OCI-LY3 (cell line): ENCODE measurements around the gene MARK3.

Experiments
- H2AFZ ChIP-seq: fragments of 200-600, 300-600 bp; shearing (Covaris generic); 2 replicates; pipeline ENCODE4 v1.6.0; 2014; ENCODE audit warnings: antibody characterized with exemption, low read depth, low read length
- H3K27ac ChIP-seq: fragments of 200-600, 300-600 bp; sonication (generic); 2 replicates; pipeline ENCODE4 v1.5.1; 2014; ENCODE audit warnings: mild to moderate bottlenecking, low read length, moderate library complexity, mixed read lengths
- H3K27me3 ChIP-seq: fragments of 200-600, 300-600 bp; sonication (generic); 2 replicates; pipeline ENCODE4 v1.6.1; 2014; ENCODE audit warnings: low read depth, low read length, mixed read lengths
- H3K36me3 ChIP-seq: fragments of 200-600, 300-600 bp; sonication (generic); replicated peaks from 2 replicates; pipeline ENCODE3; 2014; ENCODE audit warnings: low read depth, low read length, mixed read lengths
- H3K4me1 ChIP-seq: fragments of 300-600, 200-600 bp; sonication (generic); 2 replicates; pipeline ENCODE4 v1.6.1; 2014; ENCODE audit warnings: low read length, mixed read lengths
- H3K4me2 ChIP-seq: fragments of 200-600, 300-600 bp; sonication (generic); 2 replicates; pipeline ENCODE4 v1.6.1; 2014; ENCODE audit warnings: low read length, mixed read lengths
- H3K4me3 ChIP-seq: fragments of 300-600, 200-600 bp; sonication (generic); 2 replicates; pipeline ENCODE4 v1.5.1; 2014; ENCODE audit warnings: antibody characterized with exemption, mild to moderate bottlenecking, low read length, moderate library complexity
- H3K79me2 ChIP-seq: fragments of 300-600, 200-600 bp; shearing (Covaris generic); 2 replicates; pipeline ENCODE4 v1.6.1; 2014; ENCODE audit warnings: mild to moderate bottlenecking, low read length, mixed read lengths
- H3K9ac ChIP-seq: fragments of 300-600, 200-600 bp; shearing (Covaris generic); 2 replicates; pipeline ENCODE4 v1.6.0; 2014; ENCODE audit warnings: mild to moderate bottlenecking, low read length, moderate library complexity
- H3K9me3 ChIP-seq: fragments of 200-600, 300-600 bp; shearing (Covaris generic); 2 replicates; pipeline ENCODE4 v1.6.1; 2014; ENCODE audit warnings: low read length, mixed read lengths; ENCODE audit not compliant: insufficient read depth
- H4K20me1 ChIP-seq: fragments of 200-600, 300-600 bp; sonication (generic); 2 replicates; pipeline ENCODE4 v1.6.1; 2016; ENCODE audit warnings: low read length, mixed read lengths; ENCODE audit not compliant: insufficient read depth
- EZH2phosphoT487 ChIP-seq: fragments of 200-600 bp; shearing (Covaris generic); IDR thresholded peaks from 2 replicates; pipeline ENCODE4 v1.6.1; 2018; ENCODE audit warnings: antibody characterized with exemption, mixed run types, low read depth
- TF ChIP-seq, protein P1 (sequence below): fragments of 200-600, 300-600 bp; sonication (generic); IDR thresholded peaks from 2 replicates; pipeline ENCODE4 v1.5.1; 2014; ENCODE audit warnings: antibody characterized with exemption, low read length, low read depth

MARK3 gene

DNA sequence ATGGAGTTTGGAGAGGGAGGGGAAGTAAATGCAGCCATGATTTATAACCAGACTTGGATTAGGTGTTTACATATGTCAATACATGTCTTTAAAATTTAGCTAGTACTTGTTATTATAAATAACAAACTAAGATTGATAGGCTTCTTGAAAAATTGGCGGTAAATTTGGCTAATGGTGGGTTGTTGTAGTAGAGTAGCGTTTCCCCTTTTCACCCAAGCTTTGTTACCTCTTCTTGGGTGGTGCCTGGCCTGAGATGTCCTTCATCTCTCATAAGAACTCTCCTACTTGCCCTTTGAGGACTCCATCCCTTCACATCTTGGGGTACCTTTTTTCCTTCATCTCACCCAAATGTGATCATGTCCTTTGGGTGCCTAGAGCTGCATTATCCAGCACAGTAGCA is 11.2 kb downstream of the MARK3 start:
- Histone ChIP-seq H4K20me1 (peaks cover 93% of the 10 kb centered on the region), H2AFZ (no peak overlapping the region), H3K4me3 (no peak overlapping the region), H3K79me2 (peaks cover 100% of the 10 kb centered on the region), H3K9me3 (no peaks in the 10 kb centered on the region), H3K27ac (no peak overlapping the region), H3K27me3 (no peaks in the 10 kb centered on the region), H3K4me1 (peaks cover 44% of the 10 kb centered on the region), H3K36me3 (peaks cover 4% of the 10 kb centered on the region), H3K9ac (no peak overlapping the region), H3K4me2 (peak overlapping the region; percentile 10)
- TF ChIP-seq EZH2phosphoT487, result no peak
- TF ChIP-seq, protein P1, sequence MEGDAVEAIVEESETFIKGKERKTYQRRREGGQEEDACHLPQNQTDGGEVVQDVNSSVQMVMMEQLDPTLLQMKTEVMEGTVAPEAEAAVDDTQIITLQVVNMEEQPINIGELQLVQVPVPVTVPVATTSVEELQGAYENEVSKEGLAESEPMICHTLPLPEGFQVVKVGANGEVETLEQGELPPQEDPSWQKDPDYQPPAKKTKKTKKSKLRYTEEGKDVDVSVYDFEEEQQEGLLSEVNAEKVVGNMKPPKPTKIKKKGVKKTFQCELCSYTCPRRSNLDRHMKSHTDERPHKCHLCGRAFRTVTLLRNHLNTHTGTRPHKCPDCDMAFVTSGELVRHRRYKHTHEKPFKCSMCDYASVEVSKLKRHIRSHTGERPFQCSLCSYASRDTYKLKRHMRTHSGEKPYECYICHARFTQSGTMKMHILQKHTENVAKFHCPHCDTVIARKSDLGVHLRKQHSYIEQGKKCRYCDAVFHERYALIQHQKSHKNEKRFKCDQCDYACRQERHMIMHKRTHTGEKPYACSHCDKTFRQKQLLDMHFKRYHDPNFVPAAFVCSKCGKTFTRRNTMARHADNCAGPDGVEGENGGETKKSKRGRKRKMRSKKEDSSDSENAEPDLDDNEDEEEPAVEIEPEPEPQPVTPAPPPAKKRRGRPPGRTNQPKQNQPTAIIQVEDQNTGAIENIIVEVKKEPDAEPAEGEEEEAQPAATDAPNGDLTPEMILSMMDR, result no peak

DNA sequence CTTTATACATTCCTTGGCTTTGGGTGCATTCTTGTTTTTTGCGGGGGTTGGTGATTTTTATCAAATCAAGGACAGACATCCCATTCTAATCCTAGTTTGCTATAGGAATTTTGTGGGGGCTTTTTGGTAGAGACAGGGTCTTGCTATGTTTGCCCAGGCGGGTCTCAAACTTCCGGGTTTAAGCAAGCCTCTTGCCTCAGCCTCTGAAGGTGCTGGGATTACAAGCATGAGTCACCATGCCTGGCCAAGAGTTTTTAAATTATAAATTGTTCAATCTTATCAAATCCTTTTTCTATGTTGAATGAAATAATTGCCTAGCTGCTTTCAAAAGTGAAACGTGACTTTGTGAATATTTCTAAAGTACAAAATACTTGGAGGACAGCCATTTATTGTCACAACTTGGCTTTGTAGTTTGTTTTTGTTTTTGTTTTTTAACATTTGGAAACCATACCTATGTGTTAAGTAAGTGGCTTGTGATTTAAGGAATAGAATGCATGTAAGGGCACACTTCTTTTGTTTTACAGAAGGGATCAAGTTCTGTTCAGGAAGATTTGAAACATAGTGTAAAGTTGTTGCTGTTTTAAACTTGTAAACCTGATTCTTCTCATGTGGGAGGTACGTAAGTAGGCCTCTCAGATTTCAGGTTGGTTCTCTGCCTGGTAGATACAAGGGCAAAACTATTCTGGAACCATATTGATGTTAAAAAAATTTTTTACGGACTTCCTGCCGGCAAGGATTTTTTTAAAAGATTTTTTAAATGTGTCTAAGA is 13.4 kb downstream of the MARK3 start:
- Histone ChIP-seq H3K36me3 (peaks cover 4% of the 10 kb centered on the region), H3K79me2 (peaks cover 100% of the 10 kb centered on the region), H3K9me3 (no peaks in the 10 kb centered on the region), H4K20me1 (peaks cover 94% of the 10 kb centered on the region), H3K27ac (no peak overlapping the region), H2AFZ (no peak overlapping the region), H3K4me2 (no peak overlapping the region), H3K4me3 (no peak overlapping the region), H3K4me1 (peaks cover 53% of the 10 kb centered on the region), H3K9ac (no peak overlapping the region), H3K27me3 (no peaks in the 10 kb centered on the region)
- TF ChIP-seq, protein P1, result no peak
- TF ChIP-seq EZH2phosphoT487, result no peak

DNA sequence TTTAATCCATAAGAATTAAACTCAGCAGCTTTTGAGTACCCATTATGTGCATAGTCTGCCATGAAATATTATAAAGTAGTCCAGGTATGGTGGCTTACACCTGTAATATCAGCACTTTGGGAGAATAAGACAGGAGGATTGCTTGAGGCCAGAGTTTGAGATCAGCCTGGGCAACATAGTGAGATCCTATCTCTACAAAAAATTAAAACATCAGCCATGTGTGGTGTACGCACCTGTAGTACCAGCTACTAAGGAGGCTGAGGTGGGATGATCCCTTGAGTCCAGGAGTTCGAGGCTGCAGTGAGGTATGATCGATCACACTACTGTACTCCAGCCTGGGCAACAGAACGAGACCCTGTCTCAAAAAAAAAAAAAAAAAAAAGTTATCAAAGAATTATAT is 15.3 kb downstream of the MARK3 start:
- no peak for TF ChIP-seq EZH2phosphoT487
- TF ChIP-seq, protein P1, result no peak

DNA sequence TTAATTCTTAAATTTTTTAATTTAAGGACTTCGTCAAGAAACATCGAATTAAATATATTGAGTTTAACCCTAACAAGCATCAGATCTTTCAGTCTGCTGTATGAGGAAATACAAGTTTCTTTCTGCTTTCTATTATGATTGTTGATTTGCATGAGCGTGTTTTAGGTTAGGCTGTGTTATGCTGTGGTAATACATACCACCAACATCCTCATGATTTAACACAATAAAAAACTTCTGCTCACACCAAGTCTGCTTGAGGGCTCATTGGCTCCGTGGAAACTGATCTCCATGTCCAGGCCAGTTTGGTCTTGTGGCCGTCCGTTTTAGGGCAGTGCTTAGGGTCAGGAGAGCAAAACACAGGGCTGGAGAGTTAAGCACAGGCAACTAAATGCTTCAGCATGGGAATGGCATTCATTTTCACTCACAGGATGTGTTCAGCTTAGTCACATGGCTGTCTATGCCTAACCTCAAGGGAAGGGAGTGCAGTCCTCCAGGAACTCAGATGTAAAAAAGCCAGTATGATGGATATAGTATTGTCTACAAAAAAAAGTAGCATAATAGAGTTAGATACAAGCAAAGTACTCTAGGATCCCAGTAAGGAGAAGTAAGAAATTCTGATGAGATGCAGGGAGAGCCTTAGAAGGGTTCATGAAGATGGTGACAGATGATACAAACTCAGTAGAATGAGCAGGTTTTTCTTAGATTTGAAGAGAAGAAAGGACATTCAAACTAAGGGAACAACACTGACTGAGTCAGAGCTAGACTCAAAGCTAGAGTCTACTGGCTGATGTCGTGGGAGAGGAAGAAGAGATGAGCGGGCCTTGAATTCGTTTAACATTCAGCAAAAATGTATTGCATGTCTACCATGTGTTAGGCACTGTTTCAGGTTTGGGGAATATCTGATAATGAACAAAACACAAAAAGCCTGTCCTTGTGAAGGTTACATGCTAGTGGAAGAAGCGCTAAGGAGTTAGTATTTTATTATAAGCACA is 16.3 kb downstream of the MARK3 start:
- Histone ChIP-seq H3K9me3 (no peaks in the 10 kb centered on the region), H3K27me3 (no peaks in the 10 kb centered on the region), H3K79me2 (peaks cover 87% of the 10 kb centered on the region), H3K36me3 (peaks cover 15% of the 10 kb centered on the region), H3K4me2 (peak overlapping the region; percentile 49), H3K9ac (no peak overlapping the region), H3K4me3 (no peak overlapping the region), H4K20me1 (peaks cover 81% of the 10 kb centered on the region), H3K27ac (peak overlapping the region; percentile 7; the same call in 1 of the 2 replicates), H2AFZ (no peak overlapping the region), H3K4me1 (peaks cover 40% of the 10 kb centered on the region)
- no peak for TF ChIP-seq EZH2phosphoT487
- TF ChIP-seq, protein P1, result no peak

More for the DNA sequence above, 15.3 kb downstream of the MARK3 start:
- Histone ChIP-seq H3K4me3 (no peak overlapping the region), H3K9me3 (no peaks in the 10 kb centered on the region), H4K20me1 (peaks cover 91% of the 10 kb centered on the region), H3K9ac (no peak overlapping the region), H3K4me1 (peaks cover 49% of the 10 kb centered on the region), H3K27ac (no peak overlapping the region), H3K36me3 (peaks cover 13% of the 10 kb centered on the region), H3K4me2 (peak overlapping the region; percentile 49; the same call in 1 of the 2 replicates), H3K79me2 (peaks cover 97% of the 10 kb centered on the region), H2AFZ (no peak overlapping the region), H3K27me3 (no peaks in the 10 kb centered on the region)
